Inflammatory macrophage treated with lipopolysaccharide for 4 hours (primary cell): ENCODE data around the gene CR1.
"Not testable (repeated sequence)": the region's sequence is repeated elsewhere in the genome, so short reads cannot be mapped to it uniquely, and the experiment has no call there.

Experiments used
- DNase-seq: peaks from one replicate; pipeline ENCODE4 v3.0.0-alpha.2; 2020

CR1 gene

GRCh38 chr1:207682872-207683434 is 187.0 kb downstream of the CR1 start:
- not testable (repeated sequence) for DNase-seq

DNA sequence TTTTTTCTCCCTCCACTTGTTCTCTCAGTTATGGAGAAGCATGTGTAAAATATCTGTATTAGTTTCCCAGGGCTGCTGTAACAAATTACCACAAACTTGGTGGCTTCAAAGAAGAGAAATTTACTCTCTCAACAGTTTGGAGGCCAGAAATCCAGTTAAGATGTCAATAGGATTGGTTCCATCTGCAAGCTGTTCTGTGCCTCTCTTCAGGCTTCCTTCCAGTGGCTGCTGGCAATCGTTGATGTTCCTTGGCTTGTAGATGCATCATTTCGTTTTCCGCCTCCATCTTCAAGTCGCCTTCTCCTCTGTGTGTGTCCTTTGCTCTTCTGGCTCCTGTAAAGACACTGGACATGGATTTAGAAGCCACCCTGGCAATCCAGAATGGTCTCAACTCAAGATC is 194.6 kb downstream of the CR1 start:
- not testable (repeated sequence) for DNase-seq

DNA sequence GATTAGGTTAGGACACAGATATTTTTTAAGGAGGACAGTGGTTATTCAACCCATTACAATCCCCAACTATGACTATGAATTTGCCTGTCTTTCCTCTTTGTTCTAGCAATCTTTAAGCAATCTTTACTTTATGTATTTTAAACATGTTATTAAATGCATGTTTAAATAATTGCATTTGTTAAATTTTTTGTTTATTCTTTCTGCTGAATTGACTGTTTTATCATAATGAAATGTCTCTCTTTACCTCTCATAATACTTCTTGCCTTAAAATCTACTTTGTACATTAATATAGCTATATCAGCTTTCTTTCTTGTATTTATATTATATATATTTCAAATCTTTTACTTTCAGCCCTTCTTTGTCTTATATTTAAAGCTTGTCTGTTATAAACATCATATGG is 195.1 kb downstream of the CR1 start:
- no peak for DNase-seq
